CD1c-positive myeloid dendritic cell (primary cell): ENCODE data around the gene CCDC184.
A peak's percentile ranks its signal among the peaks of the same experiment; 100 is the strongest.
"Not testable (repeated sequence)": the region's sequence is repeated elsewhere in the genome, so short reads cannot be mapped to it uniquely, and the experiment has no call there.

Experiments used
- DNase-seq: peaks from one replicate; pipeline ENCODE4 v3.0.0-alpha.2; 2016; ENCODE audit errors: extremely low spot score

The CCDC184 gene

GRCh38 chr12:48203192-48203591 is 19.7 kb downstream of the CCDC184 start, which contains the start of gene OR10AD1:
OR10AD1 (minus strand) TSS chr12:48203292; CDS start chr12:48203292, 0 bp downstream.
- DNase-seq = no peak

GRCh38 chr12:48209495-48209894 is 26.1 kb downstream of the CCDC184 start:
- not testable (repeated sequence) for DNase-seq

- peak; percentile 62 for DNase-seq
These were observed 33.3 kb downstream of the CCDC184 start for GRCh38 chr12:48216785-48217184.

GRCh38 chr12:48219631-48220030 is 36.2 kb downstream of the CCDC184 start:
- DNase-seq = no peak

- DNase-seq = no peak
These were observed 37.3 kb downstream of the CCDC184 start for GRCh38 chr12:48220701-48221100.

GRCh38 chr12:48221645-48222044 is 38.2 kb downstream of the CCDC184 start:
- no peak for DNase-seq

- not testable (repeated sequence) for DNase-seq
These were observed 41.1 kb downstream of the CCDC184 start for GRCh38 chr12:48224533-48224932.

- not testable (repeated sequence) for DNase-seq
These were observed 47.9 kb downstream of the CCDC184 start for GRCh38 chr12:48231169-48231958.
